ENCODE data around the gene ITPA. TPM values are rescaled to one million over a fixed set of nuclear protein-coding genes. Genes with fewer than 3 reads are reported as not detected.

The ITPA gene
- total RNA-seq, 2 donors from 2014 or later = 35.2 to 67.6 TPM

GRCh38 chr20:3243718-3244358, 34.5 kb downstream of the ITPA start:
- intact Hi-C loops (cut with DNase I) = no loop called here
- H3K9me3 ChIP-seq = no peaks in the 10 kb centered on the region
- TF ChIP-seq, protein P1, sequence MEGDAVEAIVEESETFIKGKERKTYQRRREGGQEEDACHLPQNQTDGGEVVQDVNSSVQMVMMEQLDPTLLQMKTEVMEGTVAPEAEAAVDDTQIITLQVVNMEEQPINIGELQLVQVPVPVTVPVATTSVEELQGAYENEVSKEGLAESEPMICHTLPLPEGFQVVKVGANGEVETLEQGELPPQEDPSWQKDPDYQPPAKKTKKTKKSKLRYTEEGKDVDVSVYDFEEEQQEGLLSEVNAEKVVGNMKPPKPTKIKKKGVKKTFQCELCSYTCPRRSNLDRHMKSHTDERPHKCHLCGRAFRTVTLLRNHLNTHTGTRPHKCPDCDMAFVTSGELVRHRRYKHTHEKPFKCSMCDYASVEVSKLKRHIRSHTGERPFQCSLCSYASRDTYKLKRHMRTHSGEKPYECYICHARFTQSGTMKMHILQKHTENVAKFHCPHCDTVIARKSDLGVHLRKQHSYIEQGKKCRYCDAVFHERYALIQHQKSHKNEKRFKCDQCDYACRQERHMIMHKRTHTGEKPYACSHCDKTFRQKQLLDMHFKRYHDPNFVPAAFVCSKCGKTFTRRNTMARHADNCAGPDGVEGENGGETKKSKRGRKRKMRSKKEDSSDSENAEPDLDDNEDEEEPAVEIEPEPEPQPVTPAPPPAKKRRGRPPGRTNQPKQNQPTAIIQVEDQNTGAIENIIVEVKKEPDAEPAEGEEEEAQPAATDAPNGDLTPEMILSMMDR (IDR thresholded peaks at IDR 0.05) = no peak
- H3K36me3 ChIP-seq = no peaks in the 10 kb centered on the region
- H3K9ac ChIP-seq (ENCODE audit: low read depth in 2 of 2, low read length in 2 of 2) = no peak overlapping the region
- no peak overlapping the region for H3K4me3 ChIP-seq
- peaks cover 31% of the 10 kb centered on the region for H3K27me3 ChIP-seq
- H3K4me1 ChIP-seq = peaks cover under 1% of the 10 kb centered on the region
- no peak overlapping the region for H3K27ac ChIP-seq
- no peak for DNase-seq

DNA sequence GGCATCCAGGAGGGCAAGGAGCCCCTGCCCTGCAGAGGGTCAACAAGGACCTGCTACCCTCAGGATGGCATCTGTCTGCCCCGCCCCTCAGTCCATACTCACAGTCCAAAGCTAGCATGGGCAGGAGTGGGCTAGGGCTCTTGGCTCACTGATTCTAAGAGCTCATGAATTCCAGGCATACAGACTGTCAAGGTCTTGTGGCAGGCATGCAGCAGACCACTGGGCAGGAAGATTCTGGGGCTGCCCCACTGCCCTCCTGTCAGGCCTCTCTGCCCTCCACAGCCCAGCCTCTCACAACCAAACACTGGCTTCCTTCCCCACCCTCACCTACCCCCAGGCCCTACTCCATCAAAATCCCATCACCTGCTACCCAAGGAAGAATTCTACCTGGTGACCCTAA, 35.3 kb downstream of the ITPA start:
- Histone ChIP-seq H3K9me3 (no peaks in the 10 kb centered on the region), H3K36me3 (no peaks in the 10 kb centered on the region), H3K9ac (ENCODE audit: low read depth in 2 of 2, low read length in 2 of 2) (no peak overlapping the region), H3K4me3 (no peak overlapping the region), H3K4me1 (peaks cover 3% of the 10 kb centered on the region), H3K27me3 (peaks cover 24% of the 10 kb centered on the region), H3K27ac (no peak overlapping the region)
- DNase-seq = no peak
- TF ChIP-seq, protein P1 (IDR thresholded peaks at IDR 0.05) = no peak
- intact Hi-C loops (cut with DNase I) = no loop called here

DNA sequence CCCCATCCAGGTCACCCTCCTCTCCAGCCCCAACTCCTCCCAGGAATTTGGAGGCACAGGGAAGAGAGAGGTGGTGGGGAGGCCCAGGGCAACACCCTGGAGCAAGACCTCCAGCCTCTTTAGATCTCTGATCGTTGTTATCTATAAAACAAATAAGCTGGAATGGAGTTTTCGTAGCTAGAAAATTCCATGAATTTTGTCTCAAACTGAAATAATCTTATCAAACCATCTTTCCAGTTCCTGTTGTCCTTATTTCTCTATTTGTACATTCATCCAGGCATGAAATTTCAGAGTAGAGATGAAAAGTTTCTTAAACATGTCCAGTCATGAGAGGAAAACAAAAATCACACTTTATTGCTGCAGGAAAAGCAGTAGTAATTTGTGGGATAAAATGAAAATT, 35.9 kb downstream of the ITPA start:
- TF ChIP-seq, protein P1 (IDR thresholded peaks at IDR 0.05) = no peak
- no peaks in the 10 kb centered on the region for H3K36me3 ChIP-seq
- intact Hi-C loops (cut with DNase I) = no loop called here
- no peak for DNase-seq
- H3K4me1 ChIP-seq = peaks cover 3% of the 10 kb centered on the region
- no peak overlapping the region for H3K4me3 ChIP-seq
- H3K9me3 ChIP-seq = no peaks in the 10 kb centered on the region
- H3K27ac ChIP-seq = no peak overlapping the region
- no peak overlapping the region for H3K9ac ChIP-seq (ENCODE audit: low read depth in 2 of 2, low read length in 2 of 2)
- H3K27me3 ChIP-seq = peaks cover 19% of the 10 kb centered on the region

GRCh38 chr20:3245711-3246110, 36.4 kb downstream of the ITPA start:
- no peak for DNase-seq
- Histone ChIP-seq H3K9me3 (no peaks in the 10 kb centered on the region), H3K4me3 (no peak overlapping the region), H3K4me1 (peaks cover 3% of the 10 kb centered on the region), H3K27ac (no peak overlapping the region), H3K9ac (ENCODE audit: low read depth in 2 of 2, low read length in 2 of 2) (no peak overlapping the region), H3K27me3 (peaks cover 13% of the 10 kb centered on the region), H3K36me3 (no peaks in the 10 kb centered on the region)
- intact Hi-C loops (cut with DNase I) = no loop called here
- TF ChIP-seq, protein P1 (IDR thresholded peaks at IDR 0.05) = no peak

- no peak for DNase-seq
- H3K36me3 ChIP-seq = no peaks in the 10 kb centered on the region
- peaks cover 3% of the 10 kb centered on the region for H3K4me1 ChIP-seq
- no peak overlapping the region for H3K9ac ChIP-seq (ENCODE audit: low read depth in 2 of 2, low read length in 2 of 2)
- TF ChIP-seq, protein P1 (IDR thresholded peaks at IDR 0.05) = no peak
- no peak overlapping the region for H3K27ac ChIP-seq
- peaks cover 8% of the 10 kb centered on the region for H3K27me3 ChIP-seq
- H3K4me3 ChIP-seq = no peak overlapping the region
- intact Hi-C loops (cut with DNase I) = no loop called here
- no peaks in the 10 kb centered on the region for H3K9me3 ChIP-seq
These were observed 37.4 kb downstream of the ITPA start for GRCh38 chr20:3246682-3247081.

Data from colonic mucosa (tissue), 4 donors.